GM12873 (cell line): ENCODE measurements around the gene EEF2.

Experiments used
- TF ChIP-seq, protein P1 (sequence below): IDR thresholded peaks from 2 replicates; pipeline ENCODE4 v1.5.1; 2012; ENCODE audit warnings: low read depth, mild to moderate bottlenecking, moderate library complexity, low read length, control low read depth; ENCODE audit not compliant: insufficient read depth; ENCODE audit errors: missing control alignments

The EEF2 gene

DNA sequence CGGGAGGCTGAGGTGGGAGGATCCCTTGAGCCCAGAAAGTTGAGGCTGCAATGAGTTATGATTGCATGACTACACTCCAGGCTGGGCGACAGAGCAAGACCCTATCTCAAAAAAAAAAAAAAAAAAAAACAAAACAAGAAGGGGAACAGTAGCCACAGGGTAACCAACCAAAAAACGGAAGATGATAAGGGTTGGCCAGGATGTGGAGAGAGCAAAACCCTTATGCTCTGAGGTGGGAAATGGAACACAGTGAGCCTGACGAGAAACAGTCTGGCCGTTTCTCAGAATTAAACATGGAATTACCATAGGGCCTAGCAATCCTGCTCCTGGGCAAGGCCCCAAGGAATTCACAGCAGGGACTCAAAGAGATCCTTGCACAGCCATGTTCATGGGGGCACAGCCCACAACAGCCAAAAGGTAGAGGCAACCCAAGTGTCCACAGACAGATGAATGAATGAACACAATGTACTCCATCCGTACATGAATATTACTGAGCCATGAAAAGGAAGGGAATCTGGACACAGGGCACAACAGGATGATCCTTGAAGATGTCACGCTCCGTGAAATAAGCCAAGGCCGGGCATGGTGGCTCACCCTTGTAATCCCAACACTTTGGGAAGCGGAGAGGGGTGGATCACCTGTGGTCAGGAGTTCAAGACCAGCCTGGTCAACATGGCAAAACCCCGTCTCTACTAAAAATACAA, 41.1 kb downstream of the EEF2 start:
- TF ChIP-seq, protein P1, sequence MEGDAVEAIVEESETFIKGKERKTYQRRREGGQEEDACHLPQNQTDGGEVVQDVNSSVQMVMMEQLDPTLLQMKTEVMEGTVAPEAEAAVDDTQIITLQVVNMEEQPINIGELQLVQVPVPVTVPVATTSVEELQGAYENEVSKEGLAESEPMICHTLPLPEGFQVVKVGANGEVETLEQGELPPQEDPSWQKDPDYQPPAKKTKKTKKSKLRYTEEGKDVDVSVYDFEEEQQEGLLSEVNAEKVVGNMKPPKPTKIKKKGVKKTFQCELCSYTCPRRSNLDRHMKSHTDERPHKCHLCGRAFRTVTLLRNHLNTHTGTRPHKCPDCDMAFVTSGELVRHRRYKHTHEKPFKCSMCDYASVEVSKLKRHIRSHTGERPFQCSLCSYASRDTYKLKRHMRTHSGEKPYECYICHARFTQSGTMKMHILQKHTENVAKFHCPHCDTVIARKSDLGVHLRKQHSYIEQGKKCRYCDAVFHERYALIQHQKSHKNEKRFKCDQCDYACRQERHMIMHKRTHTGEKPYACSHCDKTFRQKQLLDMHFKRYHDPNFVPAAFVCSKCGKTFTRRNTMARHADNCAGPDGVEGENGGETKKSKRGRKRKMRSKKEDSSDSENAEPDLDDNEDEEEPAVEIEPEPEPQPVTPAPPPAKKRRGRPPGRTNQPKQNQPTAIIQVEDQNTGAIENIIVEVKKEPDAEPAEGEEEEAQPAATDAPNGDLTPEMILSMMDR = no peak

DNA sequence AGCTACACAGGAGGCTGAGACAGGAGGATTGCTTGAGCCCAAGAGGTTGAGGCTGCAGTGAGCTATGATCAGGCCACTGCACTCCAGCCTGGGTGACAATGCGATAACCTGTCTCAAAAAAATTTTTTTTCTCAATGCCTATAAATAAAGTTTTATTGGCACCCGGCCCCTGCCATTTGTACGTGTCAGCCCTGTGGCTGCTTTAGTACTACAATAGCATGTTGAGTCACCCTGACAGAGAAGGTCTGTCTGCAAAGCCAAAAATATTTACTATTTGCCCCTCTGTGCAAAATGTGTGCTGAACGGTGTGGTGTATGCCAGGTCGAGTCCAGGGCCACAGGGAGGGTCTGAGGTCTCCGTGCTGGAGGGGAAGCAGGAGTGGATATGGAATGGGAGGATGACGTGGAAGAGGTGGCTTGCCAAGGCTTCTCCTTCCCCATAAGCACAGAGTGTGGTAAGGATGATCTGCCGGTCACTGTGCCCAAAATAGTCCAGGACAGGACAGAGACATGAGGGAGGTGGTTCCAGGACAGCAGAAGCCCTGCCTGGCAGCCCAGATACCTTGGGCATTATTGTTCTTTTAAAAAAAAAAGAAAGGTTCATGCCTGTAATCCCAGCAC, 42.4 kb downstream of the EEF2 start:
- TF ChIP-seq, protein P1 = no peak

DNA sequence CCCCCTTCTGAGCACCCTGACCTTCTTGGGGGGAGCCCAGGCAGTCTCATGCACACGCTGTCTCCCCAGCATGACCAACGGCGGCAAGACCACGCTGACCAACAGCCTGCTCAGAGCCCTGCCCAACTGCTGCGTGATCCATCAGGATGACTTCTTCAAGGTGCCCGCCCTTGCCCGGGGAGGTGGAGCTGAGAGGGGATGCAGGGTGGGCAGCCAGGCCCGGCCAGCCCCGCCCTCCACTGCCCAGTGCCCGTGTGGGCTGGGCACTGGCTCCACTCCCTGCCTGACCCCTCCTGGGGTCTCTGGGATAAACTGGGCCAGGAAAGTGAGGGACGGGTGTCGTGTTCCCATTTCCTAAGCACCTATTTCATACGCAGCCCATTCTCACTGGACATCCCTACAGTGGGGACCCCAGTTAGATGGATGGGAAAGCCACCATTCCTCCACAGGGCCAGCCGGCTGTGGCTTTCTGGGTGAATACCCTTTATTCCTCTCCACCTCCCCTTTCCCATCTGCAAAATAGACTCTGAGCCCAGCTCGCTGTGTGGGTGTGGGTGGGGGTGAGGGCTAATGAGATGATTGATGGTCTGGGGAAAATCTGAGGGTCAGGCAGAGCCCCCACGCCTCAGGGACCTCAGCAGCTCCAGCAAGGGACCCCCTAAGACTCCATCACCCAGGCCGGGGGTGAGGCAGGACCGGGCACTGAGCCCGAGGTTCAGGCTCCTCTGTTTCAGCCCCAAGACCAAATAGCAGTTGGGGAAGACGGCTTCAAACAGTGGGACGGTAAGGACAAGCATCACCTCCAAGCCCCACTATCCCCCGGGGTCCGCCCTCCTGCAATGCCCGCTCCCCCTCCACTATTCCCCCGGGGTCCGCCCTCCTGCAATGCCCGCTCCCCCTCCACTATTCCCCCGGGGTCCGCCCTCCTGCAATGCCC, 48.5 kb downstream of the EEF2 start:
- TF ChIP-seq, protein P1 = no peak

DNA sequence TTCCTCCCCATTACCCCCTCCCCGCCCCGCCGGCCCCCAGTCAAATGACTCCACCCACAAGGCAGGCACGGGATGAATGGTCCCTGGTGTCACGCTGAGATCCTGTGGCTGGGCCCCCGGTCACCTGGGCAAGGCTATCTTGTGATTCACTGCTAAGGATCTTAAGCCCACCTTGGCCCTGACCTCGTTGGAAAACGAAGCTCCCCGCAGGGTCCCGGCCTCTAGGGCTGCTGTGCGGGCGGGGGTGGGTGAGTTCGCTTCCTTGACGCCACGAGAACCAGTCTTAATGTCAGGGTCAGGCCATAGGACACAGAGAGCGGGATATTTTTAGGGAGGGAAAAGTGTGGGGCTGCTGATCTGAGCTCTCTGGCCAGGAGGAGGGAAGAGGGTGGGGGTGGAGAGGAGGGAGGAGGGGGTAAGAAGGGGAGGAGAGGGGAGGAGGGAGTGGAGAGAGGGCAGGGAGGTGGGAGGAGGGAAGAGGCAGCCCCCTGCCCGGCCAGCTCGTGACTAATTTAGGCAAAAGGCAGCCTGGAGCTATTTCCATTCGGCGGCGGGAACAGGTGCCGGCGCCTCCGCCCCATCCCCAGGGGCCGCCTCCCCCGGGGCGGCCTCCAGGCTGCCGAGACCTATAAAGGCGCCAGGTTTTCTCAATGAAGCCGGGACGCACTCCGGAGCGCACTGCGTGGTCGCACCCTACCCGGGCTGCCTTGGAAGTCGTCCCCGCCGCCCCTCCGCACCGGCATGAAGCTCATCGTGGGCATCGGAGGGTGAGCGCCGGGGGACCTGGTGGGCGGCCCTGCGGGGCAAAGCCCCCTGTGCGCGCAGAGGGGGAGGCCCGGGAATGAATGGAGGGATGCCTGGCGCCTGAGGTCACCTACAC, 52.1 kb downstream of the EEF2 start, which contains the start of gene NMRK2:
Gene NMRK2 (plus strand): TSS at position 139 of the 880 bp plus-strand sequence. CDS start 603 bp downstream, at position 742.
- TF ChIP-seq, protein P1 = no peak

GRCh38 chr19:3931041-3931440, 54.2 kb downstream of the EEF2 start:
- TF ChIP-seq, protein P1 = no peak
